ENCODE data around the gene KCNQ5.

DNA sequence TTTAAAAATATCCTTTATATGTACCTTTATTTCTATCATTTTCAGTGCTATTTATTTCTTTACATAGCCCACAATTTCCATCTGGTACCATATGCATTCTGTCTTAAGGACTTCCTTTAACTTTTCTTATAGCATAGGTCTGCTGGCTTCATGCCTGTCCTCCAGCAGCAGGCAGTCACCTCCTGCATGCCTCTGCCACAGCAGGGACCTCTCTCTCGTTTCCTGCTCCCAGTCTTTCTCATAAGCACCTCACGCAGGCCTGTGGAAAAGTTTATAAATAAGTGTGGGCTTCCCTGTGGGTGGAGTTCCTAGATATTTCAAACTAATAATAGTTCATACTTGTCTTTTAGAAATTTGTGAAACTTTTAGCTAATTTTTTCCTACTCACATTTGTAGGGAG lies 133.9 kb downstream of the KCNQ5 start:
- TF ChIP-seq, protein P1, sequence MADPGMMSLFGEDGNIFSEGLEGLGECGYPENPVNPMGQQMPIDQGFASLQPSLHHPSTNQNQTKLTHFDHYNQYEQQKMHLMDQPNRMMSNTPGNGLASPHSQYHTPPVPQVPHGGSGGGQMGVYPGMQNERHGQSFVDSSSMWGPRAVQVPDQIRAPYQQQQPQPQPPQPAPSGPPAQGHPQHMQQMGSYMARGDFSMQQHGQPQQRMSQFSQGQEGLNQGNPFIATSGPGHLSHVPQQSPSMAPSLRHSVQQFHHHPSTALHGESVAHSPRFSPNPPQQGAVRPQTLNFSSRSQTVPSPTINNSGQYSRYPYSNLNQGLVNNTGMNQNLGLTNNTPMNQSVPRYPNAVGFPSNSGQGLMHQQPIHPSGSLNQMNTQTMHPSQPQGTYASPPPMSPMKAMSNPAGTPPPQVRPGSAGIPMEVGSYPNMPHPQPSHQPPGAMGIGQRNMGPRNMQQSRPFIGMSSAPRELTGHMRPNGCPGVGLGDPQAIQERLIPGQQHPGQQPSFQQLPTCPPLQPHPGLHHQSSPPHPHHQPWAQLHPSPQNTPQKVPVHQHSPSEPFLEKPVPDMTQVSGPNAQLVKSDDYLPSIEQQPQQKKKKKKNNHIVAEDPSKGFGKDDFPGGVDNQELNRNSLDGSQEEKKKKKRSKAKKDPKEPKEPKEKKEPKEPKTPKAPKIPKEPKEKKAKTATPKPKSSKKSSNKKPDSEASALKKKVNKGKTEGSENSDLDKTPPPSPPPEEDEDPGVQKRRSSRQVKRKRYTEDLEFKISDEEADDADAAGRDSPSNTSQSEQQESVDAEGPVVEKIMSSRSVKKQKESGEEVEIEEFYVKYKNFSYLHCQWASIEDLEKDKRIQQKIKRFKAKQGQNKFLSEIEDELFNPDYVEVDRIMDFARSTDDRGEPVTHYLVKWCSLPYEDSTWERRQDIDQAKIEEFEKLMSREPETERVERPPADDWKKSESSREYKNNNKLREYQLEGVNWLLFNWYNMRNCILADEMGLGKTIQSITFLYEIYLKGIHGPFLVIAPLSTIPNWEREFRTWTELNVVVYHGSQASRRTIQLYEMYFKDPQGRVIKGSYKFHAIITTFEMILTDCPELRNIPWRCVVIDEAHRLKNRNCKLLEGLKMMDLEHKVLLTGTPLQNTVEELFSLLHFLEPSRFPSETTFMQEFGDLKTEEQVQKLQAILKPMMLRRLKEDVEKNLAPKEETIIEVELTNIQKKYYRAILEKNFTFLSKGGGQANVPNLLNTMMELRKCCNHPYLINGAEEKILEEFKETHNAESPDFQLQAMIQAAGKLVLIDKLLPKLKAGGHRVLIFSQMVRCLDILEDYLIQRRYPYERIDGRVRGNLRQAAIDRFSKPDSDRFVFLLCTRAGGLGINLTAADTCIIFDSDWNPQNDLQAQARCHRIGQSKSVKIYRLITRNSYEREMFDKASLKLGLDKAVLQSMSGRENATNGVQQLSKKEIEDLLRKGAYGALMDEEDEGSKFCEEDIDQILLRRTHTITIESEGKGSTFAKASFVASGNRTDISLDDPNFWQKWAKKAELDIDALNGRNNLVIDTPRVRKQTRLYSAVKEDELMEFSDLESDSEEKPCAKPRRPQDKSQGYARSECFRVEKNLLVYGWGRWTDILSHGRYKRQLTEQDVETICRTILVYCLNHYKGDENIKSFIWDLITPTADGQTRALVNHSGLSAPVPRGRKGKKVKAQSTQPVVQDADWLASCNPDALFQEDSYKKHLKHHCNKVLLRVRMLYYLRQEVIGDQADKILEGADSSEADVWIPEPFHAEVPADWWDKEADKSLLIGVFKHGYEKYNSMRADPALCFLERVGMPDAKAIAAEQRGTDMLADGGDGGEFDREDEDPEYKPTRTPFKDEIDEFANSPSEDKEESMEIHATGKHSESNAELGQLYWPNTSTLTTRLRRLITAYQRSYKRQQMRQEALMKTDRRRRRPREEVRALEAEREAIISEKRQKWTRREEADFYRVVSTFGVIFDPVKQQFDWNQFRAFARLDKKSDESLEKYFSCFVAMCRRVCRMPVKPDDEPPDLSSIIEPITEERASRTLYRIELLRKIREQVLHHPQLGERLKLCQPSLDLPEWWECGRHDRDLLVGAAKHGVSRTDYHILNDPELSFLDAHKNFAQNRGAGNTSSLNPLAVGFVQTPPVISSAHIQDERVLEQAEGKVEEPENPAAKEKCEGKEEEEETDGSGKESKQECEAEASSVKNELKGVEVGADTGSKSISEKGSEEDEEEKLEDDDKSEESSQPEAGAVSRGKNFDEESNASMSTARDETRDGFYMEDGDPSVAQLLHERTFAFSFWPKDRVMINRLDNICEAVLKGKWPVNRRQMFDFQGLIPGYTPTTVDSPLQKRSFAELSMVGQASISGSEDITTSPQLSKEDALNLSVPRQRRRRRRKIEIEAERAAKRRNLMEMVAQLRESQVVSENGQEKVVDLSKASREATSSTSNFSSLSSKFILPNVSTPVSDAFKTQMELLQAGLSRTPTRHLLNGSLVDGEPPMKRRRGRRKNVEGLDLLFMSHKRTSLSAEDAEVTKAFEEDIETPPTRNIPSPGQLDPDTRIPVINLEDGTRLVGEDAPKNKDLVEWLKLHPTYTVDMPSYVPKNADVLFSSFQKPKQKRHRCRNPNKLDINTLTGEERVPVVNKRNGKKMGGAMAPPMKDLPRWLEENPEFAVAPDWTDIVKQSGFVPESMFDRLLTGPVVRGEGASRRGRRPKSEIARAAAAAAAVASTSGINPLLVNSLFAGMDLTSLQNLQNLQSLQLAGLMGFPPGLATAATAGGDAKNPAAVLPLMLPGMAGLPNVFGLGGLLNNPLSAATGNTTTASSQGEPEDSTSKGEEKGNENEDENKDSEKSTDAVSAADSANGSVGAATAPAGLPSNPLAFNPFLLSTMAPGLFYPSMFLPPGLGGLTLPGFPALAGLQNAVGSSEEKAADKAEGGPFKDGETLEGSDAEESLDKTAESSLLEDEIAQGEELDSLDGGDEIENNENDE (IDR thresholded peaks at IDR 0.05; ENCODE audit: insufficient replicate concordance, low read length): no peak
- TF ChIP-seq RFX5 (IDR thresholded peaks at IDR 0.05; ENCODE audit: borderline replicate concordance, low read depth, low read length) (no peak), YY1 (IDR thresholded peaks at IDR 0.05; ENCODE audit: low read depth, low read length) (no peak), POLR2AphosphoS5 (IDR thresholded peaks at IDR 0.05; ENCODE audit: low read depth, low read length) (no peak), EGR1 (IDR thresholded peaks at IDR 0.05; ENCODE audit: borderline replicate concordance, low read depth, low read length) (no peak)
- TF ChIP-seq, protein P2, sequence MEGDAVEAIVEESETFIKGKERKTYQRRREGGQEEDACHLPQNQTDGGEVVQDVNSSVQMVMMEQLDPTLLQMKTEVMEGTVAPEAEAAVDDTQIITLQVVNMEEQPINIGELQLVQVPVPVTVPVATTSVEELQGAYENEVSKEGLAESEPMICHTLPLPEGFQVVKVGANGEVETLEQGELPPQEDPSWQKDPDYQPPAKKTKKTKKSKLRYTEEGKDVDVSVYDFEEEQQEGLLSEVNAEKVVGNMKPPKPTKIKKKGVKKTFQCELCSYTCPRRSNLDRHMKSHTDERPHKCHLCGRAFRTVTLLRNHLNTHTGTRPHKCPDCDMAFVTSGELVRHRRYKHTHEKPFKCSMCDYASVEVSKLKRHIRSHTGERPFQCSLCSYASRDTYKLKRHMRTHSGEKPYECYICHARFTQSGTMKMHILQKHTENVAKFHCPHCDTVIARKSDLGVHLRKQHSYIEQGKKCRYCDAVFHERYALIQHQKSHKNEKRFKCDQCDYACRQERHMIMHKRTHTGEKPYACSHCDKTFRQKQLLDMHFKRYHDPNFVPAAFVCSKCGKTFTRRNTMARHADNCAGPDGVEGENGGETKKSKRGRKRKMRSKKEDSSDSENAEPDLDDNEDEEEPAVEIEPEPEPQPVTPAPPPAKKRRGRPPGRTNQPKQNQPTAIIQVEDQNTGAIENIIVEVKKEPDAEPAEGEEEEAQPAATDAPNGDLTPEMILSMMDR (IDR thresholded peaks at IDR 0.05; ENCODE audit: control extremely low read depth in 1 of 3, insufficient read depth in 1 of 3, low read depth in 1 of 3, low read length in 3 of 3): no peak
- TF ChIP-seq, protein P3, sequence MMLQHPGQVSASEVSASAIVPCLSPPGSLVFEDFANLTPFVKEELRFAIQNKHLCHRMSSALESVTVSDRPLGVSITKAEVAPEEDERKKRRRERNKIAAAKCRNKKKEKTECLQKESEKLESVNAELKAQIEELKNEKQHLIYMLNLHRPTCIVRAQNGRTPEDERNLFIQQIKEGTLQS (IDR thresholded peaks at IDR 0.05; ENCODE audit: insufficient read depth, low read depth, low read length): no peak
- TF ChIP-seq, protein P4, sequence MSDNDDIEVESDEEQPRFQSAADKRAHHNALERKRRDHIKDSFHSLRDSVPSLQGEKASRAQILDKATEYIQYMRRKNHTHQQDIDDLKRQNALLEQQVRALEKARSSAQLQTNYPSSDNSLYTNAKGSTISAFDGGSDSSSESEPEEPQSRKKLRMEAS (IDR thresholded peaks at IDR 0.05): no peak
- TF ChIP-seq, protein P5, sequence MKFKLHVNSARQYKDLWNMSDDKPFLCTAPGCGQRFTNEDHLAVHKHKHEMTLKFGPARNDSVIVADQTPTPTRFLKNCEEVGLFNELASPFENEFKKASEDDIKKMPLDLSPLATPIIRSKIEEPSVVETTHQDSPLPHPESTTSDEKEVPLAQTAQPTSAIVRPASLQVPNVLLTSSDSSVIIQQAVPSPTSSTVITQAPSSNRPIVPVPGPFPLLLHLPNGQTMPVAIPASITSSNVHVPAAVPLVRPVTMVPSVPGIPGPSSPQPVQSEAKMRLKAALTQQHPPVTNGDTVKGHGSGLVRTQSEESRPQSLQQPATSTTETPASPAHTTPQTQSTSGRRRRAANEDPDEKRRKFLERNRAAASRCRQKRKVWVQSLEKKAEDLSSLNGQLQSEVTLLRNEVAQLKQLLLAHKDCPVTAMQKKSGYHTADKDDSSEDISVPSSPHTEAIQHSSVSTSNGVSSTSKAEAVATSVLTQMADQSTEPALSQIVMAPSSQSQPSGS (IDR thresholded peaks at IDR 0.05; ENCODE audit: low read length): no peak

Data from H1 (cell line).